MCF 10A (cell line): ENCODE results near the gene LRP10. TPM values are rescaled to one million over a fixed set of nuclear protein-coding genes. Genes with fewer than 3 reads are reported as not detected.
A peak's percentile ranks its signal among the peaks of the same experiment; 100 is the strongest.

Experiments used
- BruUV-seq: library from RNA; stranded (reverse); fragments of 400-500 nt; replicated peaks from 2 replicates; lab custom pipeline; 2021; lab: Mats Ljungman, UMichigan
- CTCF ChIA-PET: fragments of 300-600 bp; sonication (Branson Sonifier 250); formaldehyde crosslinking; extraction: SDS; loops from one replicate; lab custom pipeline; 2021; ENCODE audit warnings: antibody characterized with exemption, inconsistent platforms; lab: Yijun Ruan, JAX
- POLR2A ChIA-PET: fragments of 300-600, 350-650 bp; sonication (Branson Sonifier 250); formaldehyde crosslinking; extraction: SDS; loops from one replicate; lab custom pipeline; 2020; ENCODE audit warnings: antibody characterized with exemption, inconsistent platforms; lab: Yijun Ruan, JAX
- DNase-seq: peaks from one replicate; pipeline ENCODE4 v3.0.0-alpha.2; 2018; ENCODE audit not compliant: unreplicated experiment
- H3K27ac Mint-ChIP-seq: one replicate; pipeline ENCODE4 v1.8.0; 2022; ENCODE audit warnings: mild to moderate bottlenecking, low read depth, mixed read lengths; ENCODE audit not compliant: unreplicated experiment
- H3K27me3 Mint-ChIP-seq: one replicate; pipeline ENCODE4 v1.8.0; 2022; ENCODE audit warnings: mixed read lengths; ENCODE audit not compliant: insufficient read depth, unreplicated experiment
- H3K36me3 Mint-ChIP-seq: one replicate; pipeline ENCODE4 v1.8.0; 2022; ENCODE audit warnings: mild to moderate bottlenecking, moderate library complexity, mixed read lengths; ENCODE audit not compliant: insufficient read depth, unreplicated experiment
- H3K4me1 Mint-ChIP-seq: one replicate; pipeline ENCODE4 v1.8.0; 2022; ENCODE audit warnings: mixed read lengths; ENCODE audit not compliant: insufficient read depth, unreplicated experiment
- H3K4me3 Mint-ChIP-seq: one replicate; pipeline ENCODE4 v1.8.0; 2022; ENCODE audit warnings: mild to moderate bottlenecking, moderate library complexity, mixed read lengths; ENCODE audit not compliant: unreplicated experiment
- H3K9me3 Mint-ChIP-seq: one replicate; pipeline ENCODE4 v1.8.0; 2022; ENCODE audit warnings: mixed read lengths; ENCODE audit not compliant: unreplicated experiment
- CTCF ChIP-seq: fragments of 200-600 bp; IDR thresholded peaks from one replicate; pipeline ENCODE4 v1.8.0; 2022; ENCODE audit warnings: antibody characterized with exemption, mild to moderate bottlenecking; ENCODE audit not compliant: unreplicated experiment
- intact Hi-C: fragments of 100-400 bp; cut with micrococcal nuclease; formaldehyde crosslinking; loops from 2 replicates; pipeline ENCODE4 v1.14.1; 2022
- total RNA-seq: library from RNA; stranded (reverse); gene quantifications from 2 replicates; pipeline ENCODE4 v1.2.3, GENCODE V29; 2022

LRP10 gene
- total RNA-seq, 1 experiment from 2014 or later, result 71.0 TPM

DNA sequence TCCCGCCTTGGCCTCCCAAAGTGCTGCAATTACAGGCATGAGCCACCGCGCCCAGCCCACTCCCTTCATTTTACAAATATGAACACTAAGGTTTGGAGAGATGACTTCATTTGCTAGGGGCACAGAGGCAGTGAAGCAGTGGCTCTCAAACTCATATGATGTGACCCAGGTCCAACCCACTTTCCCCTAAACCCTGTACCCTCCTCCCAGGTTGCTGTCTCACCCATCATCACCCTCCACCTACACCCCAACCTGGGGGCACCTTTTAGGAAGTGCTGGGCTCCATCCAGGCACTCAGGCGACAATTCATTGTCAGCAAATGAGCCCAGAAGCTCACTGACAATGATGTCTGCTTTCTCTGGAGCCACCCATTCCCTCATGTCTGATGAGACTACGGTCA is 52.2 kb downstream of the LRP10 start:
- peaks cover 39% of the 10 kb centered on the region for H3K4me1 Mint-ChIP-seq
- H3K36me3 Mint-ChIP-seq, result peaks cover 92% of the 10 kb centered on the region

GRCh38 chr14:22925513-22925912 is 54.0 kb downstream of the LRP10 start:
- no peaks in the 10 kb centered on the region for H3K9me3 Mint-ChIP-seq
- intact Hi-C loops, result no loop called here
- peak overlapping the region; percentile 53 for H3K27ac Mint-ChIP-seq
- no peaks in the 10 kb centered on the region for H3K27me3 Mint-ChIP-seq
- peaks cover 75% of the 10 kb centered on the region for H3K36me3 Mint-ChIP-seq
- ChIA-PET POLR2A (interaction anchor here (0.6 to 1.9 kb wide), 5 partner anchors 53 to 86 kb away, joined by 3 to 7 read pairs (median 4); partner anchors contain the start of gene AJUBA), CTCF (interaction anchor here (0.7 to 1.1 kb wide), 2 partner anchors 26 to 72 kb away, joined by 3 to 4 read pairs; no protein-coding TSS in a partner anchor)
- peaks cover 34% of the 10 kb centered on the region for H3K4me1 Mint-ChIP-seq
- H3K4me3 Mint-ChIP-seq, result no peak overlapping the region
- no peak for DNase-seq
- no TSS peak for BruUV-seq
- no peak for TF ChIP-seq CTCF

More for the DNA sequence above, 52.2 kb downstream of the LRP10 start:
- no peaks in the 10 kb centered on the region for H3K27me3 Mint-ChIP-seq
- no peak overlapping the region for H3K27ac Mint-ChIP-seq
- no peaks in the 10 kb centered on the region for H3K9me3 Mint-ChIP-seq
- intact Hi-C loops, result no loop called here
- POLR2A ChIA-PET, result no interaction called here
- no TSS peak for BruUV-seq
- no peak for DNase-seq
- CTCF ChIA-PET, result interaction anchor here (0.6 to 1.1 kb wide), 3 partner anchors 37 to 64 kb away, joined by 3 to 4 read pairs (median 4); no protein-coding TSS in a partner anchor
- H3K4me3 Mint-ChIP-seq, result no peak overlapping the region
- no peak for TF ChIP-seq CTCF

DNA sequence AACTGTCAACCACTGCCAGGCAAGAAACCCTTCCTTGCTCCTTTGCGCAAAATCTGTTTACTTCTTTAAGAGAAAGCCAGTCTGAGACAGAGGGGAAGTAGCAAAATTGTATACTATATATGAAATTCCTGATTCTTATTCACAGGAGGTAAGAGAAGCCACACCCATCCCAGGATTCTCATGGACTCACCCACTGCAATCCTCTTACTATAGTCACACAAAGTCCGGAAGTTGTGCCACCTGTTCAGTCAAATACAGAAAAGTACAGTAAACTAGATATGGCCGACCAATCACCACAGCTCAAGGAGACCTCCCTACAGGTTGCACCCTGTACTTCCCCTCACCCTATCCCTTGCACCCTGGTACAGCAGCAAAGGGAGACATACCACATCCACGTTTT is 54.8 kb downstream of the LRP10 start:
- Mint-ChIP-seq H3K4me1 (peaks cover 30% of the 10 kb centered on the region), H3K4me3 (no peak overlapping the region), H3K27me3 (no peaks in the 10 kb centered on the region), H3K27ac (peak overlapping the region; percentile 53), H3K36me3 (peaks cover 67% of the 10 kb centered on the region), H3K9me3 (no peaks in the 10 kb centered on the region)
- no peak for TF ChIP-seq CTCF
- intact Hi-C loops, result no loop called here
- peak; percentile 52 for DNase-seq
- CTCF ChIA-PET, result interaction anchor here (0.7 to 1.1 kb wide), 2 partner anchors 26 to 73 kb away, joined by 3 to 4 read pairs; no protein-coding TSS in a partner anchor
- POLR2A ChIA-PET, result interaction anchor here (0.6 to 2.6 kb wide), 8 partner anchors 11 to 87 kb away, joined by 3 to 10 read pairs (median 4); partner anchors contain the start of gene AJUBA
- BruUV-seq, result no TSS peak

GRCh38 chr14:22928237-22929103 is 56.9 kb downstream of the LRP10 start:
- ChIA-PET POLR2A (interaction anchor here (0.8 to 5.8 kb wide), 35 partner anchors 10 to 378 kb away, joined by 3 to 90 read pairs (median 6); partner anchors contain the start of genes ACIN1, AJUBA, C14orf119 and CDH24), CTCF (interaction anchor here (0.5 to 3.5 kb wide), 21 partner anchors 9 to 364 kb away, joined by 3 to 25 read pairs (median 6); partner anchors contain the start of genes AJUBA, HAUS4 and RBM23)
- peaks cover 45% of the 10 kb centered on the region for H3K36me3 Mint-ChIP-seq
- no peak overlapping the region for H3K27ac Mint-ChIP-seq
- H3K27me3 Mint-ChIP-seq, result no peaks in the 10 kb centered on the region
- BruUV-seq, result TSS peak; percentile 29
- no peaks in the 10 kb centered on the region for H3K9me3 Mint-ChIP-seq
- intact Hi-C loops, result loop anchor here (1.0 to 2.0 kb wide), 3 partner anchors 29 to 130 kb away; partner anchors contain the start of gene HAUS4
- no peak for TF ChIP-seq CTCF
- H3K4me3 Mint-ChIP-seq, result no peak overlapping the region
- DNase-seq, result no peak
- peaks cover 15% of the 10 kb centered on the region for H3K4me1 Mint-ChIP-seq
